ENCODE measurements around the gene EXOC6B. TPM values are rescaled to one million over a fixed set of nuclear protein-coding genes. Genes with fewer than 3 reads are reported as not detected.

EXOC6B gene
- total RNA-seq, 4 donors from 2014 or later, result 14.1 to 107 (median 38.5) TPM

DNA sequence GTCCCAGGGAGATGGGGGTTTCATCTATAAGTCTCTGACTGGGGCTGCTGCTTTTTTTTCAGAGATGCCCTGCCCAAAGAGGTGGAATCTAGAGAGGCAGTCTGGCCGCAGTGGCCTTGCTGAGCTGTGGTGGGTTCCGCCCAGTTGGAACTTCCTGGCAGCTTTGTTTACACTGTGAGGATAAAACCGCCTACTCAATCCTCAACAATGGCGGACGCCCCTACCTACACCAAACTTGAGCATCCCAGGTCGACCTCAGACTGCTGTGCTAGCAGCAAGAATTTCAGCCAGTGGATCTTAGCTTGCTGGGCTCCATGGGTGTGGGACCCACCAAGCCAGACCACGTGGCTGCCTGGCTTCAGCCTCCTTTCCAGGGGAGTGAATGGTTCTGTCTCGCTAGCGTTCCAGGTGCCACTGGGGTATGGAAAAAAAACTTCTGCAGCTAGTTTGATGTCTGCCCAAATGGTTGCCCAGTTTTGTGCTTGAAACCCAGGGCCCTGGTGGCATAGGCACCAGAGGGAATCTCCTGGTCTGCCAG lies 525.6 kb downstream of the EXOC6B start:
- H3K4me3 ChIP-seq, result no peak overlapping the region
- intact Hi-C loops (cut with DNase I; ENCODE audit: low total_unique reads), result no loop called here

DNA sequence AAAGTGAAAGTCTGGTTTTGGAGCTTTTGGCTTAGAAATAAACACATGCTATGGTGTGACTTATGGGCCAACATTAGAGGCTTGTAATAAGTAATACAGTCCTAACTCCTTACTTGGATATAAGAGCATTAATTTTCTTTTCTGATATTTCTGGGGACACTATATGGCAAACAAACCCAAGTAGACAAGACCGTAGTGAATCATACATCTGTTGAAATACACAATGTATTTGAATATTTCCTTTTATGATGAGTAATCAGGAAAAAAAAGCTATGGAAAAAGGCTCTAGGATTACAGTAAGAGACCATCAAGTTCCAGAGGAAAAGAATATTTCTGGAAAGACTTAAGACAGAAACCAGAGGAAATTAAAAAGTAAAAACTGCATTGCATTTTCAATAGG lies 532.2 kb downstream of the EXOC6B start:
- no peak for DNase-seq
- no peak overlapping the region for H3K4me3 ChIP-seq

More for the DNA sequence above, 525.6 kb downstream of the EXOC6B start:
- no peak for DNase-seq
- no peaks in the 10 kb centered on the region for H3K9me3 ChIP-seq
- no peak overlapping the region for H3K27ac ChIP-seq
- no peaks in the 10 kb centered on the region for H3K27me3 ChIP-seq
- no peaks in the 10 kb centered on the region for H3K4me1 ChIP-seq
- TF ChIP-seq, protein P1, sequence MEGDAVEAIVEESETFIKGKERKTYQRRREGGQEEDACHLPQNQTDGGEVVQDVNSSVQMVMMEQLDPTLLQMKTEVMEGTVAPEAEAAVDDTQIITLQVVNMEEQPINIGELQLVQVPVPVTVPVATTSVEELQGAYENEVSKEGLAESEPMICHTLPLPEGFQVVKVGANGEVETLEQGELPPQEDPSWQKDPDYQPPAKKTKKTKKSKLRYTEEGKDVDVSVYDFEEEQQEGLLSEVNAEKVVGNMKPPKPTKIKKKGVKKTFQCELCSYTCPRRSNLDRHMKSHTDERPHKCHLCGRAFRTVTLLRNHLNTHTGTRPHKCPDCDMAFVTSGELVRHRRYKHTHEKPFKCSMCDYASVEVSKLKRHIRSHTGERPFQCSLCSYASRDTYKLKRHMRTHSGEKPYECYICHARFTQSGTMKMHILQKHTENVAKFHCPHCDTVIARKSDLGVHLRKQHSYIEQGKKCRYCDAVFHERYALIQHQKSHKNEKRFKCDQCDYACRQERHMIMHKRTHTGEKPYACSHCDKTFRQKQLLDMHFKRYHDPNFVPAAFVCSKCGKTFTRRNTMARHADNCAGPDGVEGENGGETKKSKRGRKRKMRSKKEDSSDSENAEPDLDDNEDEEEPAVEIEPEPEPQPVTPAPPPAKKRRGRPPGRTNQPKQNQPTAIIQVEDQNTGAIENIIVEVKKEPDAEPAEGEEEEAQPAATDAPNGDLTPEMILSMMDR (IDR thresholded peaks at IDR 0.05), result no peak
- no peak for TF ChIP-seq POLR2A (IDR thresholded peaks at IDR 0.05)
- H3K36me3 ChIP-seq, result no peaks in the 10 kb centered on the region

DNA sequence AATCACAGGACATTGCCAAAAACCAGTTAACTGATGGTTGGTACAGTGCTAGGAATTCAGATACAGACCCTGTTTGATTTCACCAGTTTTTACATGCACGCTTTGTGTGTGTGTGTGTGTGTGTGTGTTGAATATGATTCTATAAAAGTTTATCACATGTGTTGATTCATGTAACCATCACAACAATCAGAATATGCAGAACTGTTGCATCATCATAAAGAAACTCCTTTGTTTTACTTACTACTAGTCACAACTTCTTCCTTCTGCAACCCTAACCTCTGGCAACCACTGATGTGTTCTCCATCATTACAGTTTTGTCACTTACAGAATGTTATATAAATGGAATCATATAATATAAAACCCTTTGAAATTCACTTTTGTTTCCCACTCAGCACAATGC lies 533.4 kb downstream of the EXOC6B start:
- Histone ChIP-seq H3K27ac (no peak overlapping the region), H3K9me3 (no peaks in the 10 kb centered on the region), H3K36me3 (no peaks in the 10 kb centered on the region), H3K4me3 (no peak overlapping the region), H3K27me3 (no peaks in the 10 kb centered on the region), H3K4me1 (no peaks in the 10 kb centered on the region)
- DNase-seq, result no peak
- no peak for TF ChIP-seq POLR2A (IDR thresholded peaks at IDR 0.05)
- TF ChIP-seq, protein P1 (IDR thresholded peaks at IDR 0.05), result no peak
- intact Hi-C loops (cut with DNase I; ENCODE audit: low total_unique reads), result no loop called here

More for the DNA sequence above, 532.2 kb downstream of the EXOC6B start:
- TF ChIP-seq, protein P1 (IDR thresholded peaks at IDR 0.05), result no peak
- no peak for TF ChIP-seq POLR2A (IDR thresholded peaks at IDR 0.05)
- H3K36me3 ChIP-seq, result no peaks in the 10 kb centered on the region
- H3K4me1 ChIP-seq, result no peaks in the 10 kb centered on the region
- H3K27ac ChIP-seq, result no peak overlapping the region
- H3K9me3 ChIP-seq, result no peaks in the 10 kb centered on the region
- no peaks in the 10 kb centered on the region for H3K27me3 ChIP-seq
- intact Hi-C loops (cut with DNase I; ENCODE audit: low total_unique reads), result no loop called here

DNA sequence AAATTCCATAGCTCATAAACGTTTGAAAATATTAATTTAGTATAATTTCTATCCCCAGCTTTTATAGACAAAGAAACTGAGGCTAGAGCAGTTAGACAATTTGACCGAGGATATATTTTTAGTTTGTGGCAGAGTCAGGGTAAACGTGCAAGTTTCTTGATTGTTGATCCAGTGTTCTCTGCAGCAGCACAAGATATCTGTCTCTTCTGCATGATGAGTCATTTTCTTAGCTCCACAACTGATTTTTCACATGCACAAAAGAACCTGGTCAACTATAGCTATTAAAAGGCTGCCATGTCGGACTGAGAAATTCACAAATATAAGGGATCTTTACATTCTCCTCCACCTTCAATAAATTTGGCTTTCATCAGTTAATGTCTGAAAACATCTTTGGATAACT lies 534.8 kb downstream of the EXOC6B start:
- no peak for TF ChIP-seq POLR2A (IDR thresholded peaks at IDR 0.05)
- TF ChIP-seq, protein P1 (IDR thresholded peaks at IDR 0.05), result no peak
- H3K27me3 ChIP-seq, result no peaks in the 10 kb centered on the region
- no peak overlapping the region for H3K4me3 ChIP-seq
- H3K9me3 ChIP-seq, result no peaks in the 10 kb centered on the region
- no peak for DNase-seq
- no peaks in the 10 kb centered on the region for H3K4me1 ChIP-seq
- intact Hi-C loops (cut with DNase I; ENCODE audit: low total_unique reads), result no loop called here
- H3K36me3 ChIP-seq, result no peaks in the 10 kb centered on the region
- H3K27ac ChIP-seq, result no peak overlapping the region

DNA sequence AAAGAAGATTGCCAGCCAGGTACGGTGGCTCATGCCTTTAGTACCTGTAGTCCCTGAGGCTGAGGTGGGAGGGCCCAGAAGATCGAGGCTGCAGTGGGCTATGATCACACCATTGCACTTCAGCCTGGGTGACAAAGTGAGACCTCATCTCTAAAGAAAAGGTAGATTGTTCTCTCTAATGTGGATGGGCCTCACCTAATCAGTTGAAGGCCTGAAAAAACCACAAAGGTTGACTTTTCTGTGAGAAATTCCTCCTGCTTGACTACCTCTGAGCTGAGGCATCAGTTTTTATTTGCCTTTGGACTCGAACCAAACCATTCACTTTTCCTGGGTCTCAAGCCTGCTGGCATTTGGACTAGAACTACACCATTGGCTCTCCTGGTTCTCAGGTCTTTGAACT lies 536.1 kb downstream of the EXOC6B start:
- intact Hi-C loops (cut with DNase I; ENCODE audit: low total_unique reads), result no loop called here
- Histone ChIP-seq H3K9me3 (no peaks in the 10 kb centered on the region), H3K27ac (no peak overlapping the region), H3K27me3 (no peaks in the 10 kb centered on the region), H3K36me3 (no peaks in the 10 kb centered on the region), H3K4me1 (no peaks in the 10 kb centered on the region), H3K4me3 (no peak overlapping the region)
- TF ChIP-seq, protein P1 (IDR thresholded peaks at IDR 0.05), result no peak
- TF ChIP-seq POLR2A (IDR thresholded peaks at IDR 0.05), result no peak
- DNase-seq, result no peak
